OCI-LY1 (cell line): ENCODE data around the gene TNRC6C.

ENCODE experiments used
- CTCF ChIP-seq: fragments of 200-600 bp; sonication (generic), shearing (Covaris generic); IDR thresholded peaks from 2 replicates; pipeline ENCODE4 v1.5.1; 2017; ENCODE audit warnings: mild to moderate bottlenecking, antibody characterized with exemption, low read length, moderate library complexity, mixed read lengths
- EZH2 ChIP-seq: fragments of 200-600 bp; sonication (generic), shearing (Covaris generic); IDR thresholded peaks from 2 replicates; pipeline ENCODE4 v1.8.0; 2017; ENCODE audit warnings: borderline replicate concordance, mixed run types, mild to moderate bottlenecking, antibody characterized with exemption, low read length, moderate library complexity, mixed read lengths

- TF ChIP-seq CTCF (no peak), EZH2 (no peak)
These were observed 106.2 kb downstream of the TNRC6C start for GRCh38 chr17:78064708-78065107.
